ENCODE data around the gene LCP2. TPM values are rescaled to one million over a fixed set of nuclear protein-coding genes. Genes with fewer than 3 reads are reported as not detected.
"Not testable (repeated sequence)": the region's sequence is repeated elsewhere in the genome, so short reads cannot be mapped to it uniquely, and the experiment has no call there.

The LCP2 gene
- total and polyA plus RNA-seq, 10 of the 15 experiments (the other 5 are each of a cell fraction or from before 2014, with no cell fraction given): 8.0 to 50.5 (median 20.6) TPM

- Histone ChIP-seq H3K9me3 (replicated peaks; ENCODE audit: control insufficient read depth, insufficient read depth, low read length) (no peaks in the 10 kb centered on the region), H4K20me1 (ENCODE audit: control insufficient read depth, insufficient read depth) (no peaks in the 10 kb centered on the region), H3K36me3 (ENCODE audit: control insufficient read depth in 2 of 2, insufficient read depth in 2 of 2, low read length in 1 of 2) (peaks cover 5 to 11% of the 10 kb centered on the region in 2 experiments), H3K4me2 (ENCODE audit: control insufficient read depth, insufficient read depth) (no peak overlapping the region), H3K27me3 (replicated peaks in 1 of 2; ENCODE audit: control insufficient read depth in 2 of 2, insufficient read depth in 2 of 2, low read length in 1 of 2) (no peaks in the 10 kb centered on the region), H3K9ac (ENCODE audit: control insufficient read depth, insufficient read depth, low read length) (no peak overlapping the region), H3K27ac (ENCODE audit: control insufficient read depth, insufficient read depth) (no peak overlapping the region), H3K4me3 (no peak overlapping the region), H3K79me2 (ENCODE audit: control insufficient read depth, insufficient read depth, low read length) (no peaks in the 10 kb centered on the region), H3K4me1 (ENCODE audit: control insufficient read depth, insufficient read depth, low read length) (no peaks in the 10 kb centered on the region), H2AFZ (ENCODE audit: control insufficient read depth, low read depth, low read length) (no peak overlapping the region)
- ChIA-PET SMC1A (ENCODE audit: uncharacterized antibody, unreplicated experiment) (interaction anchor here (1.0 kb wide), 1 partner anchor 91 kb away, joined by 3 read pairs; no protein-coding TSS in a partner anchor), RAD21 (ENCODE audit: unreplicated experiment) (no interaction called here), POLR2A (interaction anchor here (0.7 kb wide), 1 partner anchor 84 kb away, joined by 3 read pairs; no protein-coding TSS in a partner anchor), CTCF (no interaction called here)
- in situ Hi-C loops (cut with MboI): no loop called here
- no peak for FAIRE-seq
- BruUV-seq (replicated peaks): no TSS peak
- TF ChIP-seq POLR2AphosphoS2 (IDR thresholded peaks at IDR 0.05; ENCODE audit: low read depth, low read length): no peak
- TF ChIP-seq E2F8 (IDR thresholded peaks at IDR 0.05; ENCODE audit: low read depth, partially characterized antibody): no peak
- TF ChIP-seq REST (IDR thresholded peaks at IDR 0.05; ENCODE audit: low read depth, low read length): no peak
- TF ChIP-seq ZNF274 (IDR thresholded peaks at IDR 0.05; ENCODE audit: insufficient read depth, insufficient read length): no peak
- DNase-seq (ENCODE audit: low read depth, low spot score): no peak
- intact Hi-C loops (cut with micrococcal nuclease; ENCODE audit: unreplicated experiment): no loop called here
- ATAC-seq: no peak; the same call in 2 of the 3 replicates
- 75% methylated on average over 4 of the region's 4 CpGs for WGBS (ENCODE audit: insufficient coverage, insufficient replicate concordance, low lambda C conversion rate, missing lambda C conversion rate)
Observed at GRCh38 chr5:170249355-170249754, 48.2 kb downstream of the LCP2 start.

GRCh38 chr5:170248931-170249227, 48.7 kb downstream of the LCP2 start:
- WGBS (ENCODE audit: insufficient coverage, insufficient replicate concordance, low lambda C conversion rate, missing lambda C conversion rate): 76% methylated on average over 4 of the region's 4 CpGs
- BruUV-seq (replicated peaks); H3K27ac ChIP-seq (ENCODE audit: control insufficient read depth, insufficient read depth); ATAC-seq; H3K79me2 ChIP-seq (ENCODE audit: control insufficient read depth, insufficient read depth, low read length); H3K9ac ChIP-seq (ENCODE audit: control insufficient read depth, insufficient read depth, low read length); H3K4me1 ChIP-seq (ENCODE audit: control insufficient read depth, insufficient read depth, low read length); H4K20me1 ChIP-seq (ENCODE audit: control insufficient read depth, insufficient read depth); CTCF ChIA-PET; H3K9me3 ChIP-seq (replicated peaks; ENCODE audit: control insufficient read depth, insufficient read depth, low read length); in situ Hi-C loops (cut with MboI); H3K27me3 ChIP-seq (replicated peaks in 1 of 2; ENCODE audit: control insufficient read depth in 2 of 2, insufficient read depth in 2 of 2, low read length in 1 of 2); RAD21 ChIA-PET (ENCODE audit: unreplicated experiment); H3K4me3 ChIP-seq; SMC1A ChIA-PET (ENCODE audit: uncharacterized antibody, unreplicated experiment); DNase-seq (ENCODE audit: low read depth, low spot score); H2AFZ ChIP-seq (ENCODE audit: control insufficient read depth, low read depth, low read length); H3K4me2 ChIP-seq (ENCODE audit: control insufficient read depth, insufficient read depth); intact Hi-C loops (cut with micrococcal nuclease; ENCODE audit: unreplicated experiment); FAIRE-seq: not testable (repeated sequence)
- POLR2A ChIA-PET: interaction anchor here (0.7 kb wide), 1 partner anchor 85 kb away, joined by 3 read pairs; no protein-coding TSS in a partner anchor
- H3K36me3 ChIP-seq (ENCODE audit: control insufficient read depth in 2 of 2, insufficient read depth in 2 of 2, low read length in 1 of 2): peaks cover 5 to 11% of the 10 kb centered on the region in 2 experiments
